HG03135 (cell line): ENCODE measurements around the gene WDR7.

ENCODE experiments used
- ATAC-seq: cut with Tn5 transposase; IDR thresholded peaks from one replicate; pipeline ENCODE4 v1.9.1; 2021; ENCODE audit warnings: mild to moderate bottlenecking, moderate library complexity; ENCODE audit not compliant: unreplicated experiment

WDR7 gene

DNA sequence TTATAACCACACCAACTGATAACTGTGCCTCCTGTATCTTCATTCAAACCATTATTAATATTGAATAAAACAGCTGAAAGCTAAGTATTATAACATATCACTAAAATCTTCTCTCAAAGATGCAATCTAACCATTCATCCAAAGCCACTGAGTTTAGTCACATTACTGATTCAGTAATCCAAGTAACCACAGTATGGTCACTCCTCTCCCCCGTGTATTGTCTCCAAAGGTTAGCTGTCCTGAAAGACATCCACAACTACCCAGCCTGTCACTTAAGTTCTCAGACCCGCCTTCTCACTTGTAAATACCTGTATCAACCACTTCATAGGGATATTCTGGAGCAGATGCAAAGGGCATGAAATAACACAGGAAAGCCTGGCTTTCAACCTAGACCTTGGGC lies 282.3 kb downstream of the WDR7 start:
- ATAC-seq: no peak

DNA sequence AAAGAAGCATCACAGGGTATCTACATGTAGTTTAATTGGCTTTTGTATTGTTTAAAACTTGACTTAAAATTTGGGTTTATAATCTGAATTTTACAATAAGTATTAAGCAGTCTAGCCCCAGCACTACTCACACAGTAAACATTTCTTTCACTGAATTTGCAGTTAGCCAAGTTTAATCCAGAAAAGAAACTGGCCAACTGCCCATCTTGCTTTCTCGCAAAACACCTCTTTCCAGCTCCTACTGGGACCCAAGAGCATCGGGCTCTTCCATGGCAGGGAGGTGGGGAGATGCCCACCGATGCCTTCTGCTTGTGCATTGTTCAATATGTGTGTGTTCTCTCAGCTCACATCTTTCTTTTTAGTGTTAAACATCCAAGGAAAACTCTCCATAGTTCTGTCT lies 283.0 kb downstream of the WDR7 start:
- ATAC-seq: no peak

DNA sequence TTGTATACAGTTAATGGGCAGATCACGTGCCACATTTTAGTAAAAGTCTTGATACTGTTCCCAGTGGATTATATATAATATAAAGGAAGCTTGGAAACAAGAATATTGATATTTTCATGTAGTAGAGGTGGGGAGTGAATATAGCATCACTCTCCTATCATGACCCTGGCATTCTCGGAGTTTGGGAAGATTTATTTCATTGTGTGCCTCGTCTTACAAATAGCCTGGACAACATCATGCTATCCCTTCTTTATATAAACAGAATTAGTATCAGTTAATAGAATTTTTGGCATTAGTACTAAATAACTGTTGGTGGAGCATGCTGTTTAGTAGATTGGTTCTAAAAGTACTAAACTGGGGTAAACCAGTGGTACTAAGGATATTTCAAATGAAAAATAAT lies 283.7 kb downstream of the WDR7 start:
- no peak for ATAC-seq

DNA sequence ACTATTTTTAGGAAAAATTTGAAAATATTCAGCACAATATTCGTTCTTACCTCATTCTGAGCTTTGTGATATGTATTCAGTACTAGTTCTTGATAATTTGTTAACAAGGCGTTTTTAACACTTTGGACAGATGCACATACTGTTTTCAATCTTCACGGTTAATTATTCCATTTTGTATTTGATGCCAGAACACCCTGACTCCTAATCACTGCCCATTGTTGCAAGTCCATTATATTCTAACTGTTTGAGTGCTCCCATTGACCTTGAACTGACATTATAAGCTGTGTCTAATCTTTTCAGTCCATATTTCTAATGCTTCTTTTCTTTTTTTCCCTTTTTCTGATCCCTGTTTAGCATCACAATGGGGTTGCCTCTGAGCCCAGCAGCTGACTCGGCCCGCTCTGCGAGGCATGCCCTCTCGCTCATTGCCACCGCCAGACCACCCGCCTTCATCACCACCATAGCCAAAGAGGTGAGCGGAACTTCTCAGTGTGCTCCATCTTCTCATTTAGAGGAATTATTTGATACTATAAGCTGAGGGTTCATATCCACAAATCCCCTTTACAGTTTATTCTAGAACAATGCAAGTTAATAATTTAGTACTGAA lies 284.4 kb downstream of the WDR7 start:
- ATAC-seq: no peak

DNA sequence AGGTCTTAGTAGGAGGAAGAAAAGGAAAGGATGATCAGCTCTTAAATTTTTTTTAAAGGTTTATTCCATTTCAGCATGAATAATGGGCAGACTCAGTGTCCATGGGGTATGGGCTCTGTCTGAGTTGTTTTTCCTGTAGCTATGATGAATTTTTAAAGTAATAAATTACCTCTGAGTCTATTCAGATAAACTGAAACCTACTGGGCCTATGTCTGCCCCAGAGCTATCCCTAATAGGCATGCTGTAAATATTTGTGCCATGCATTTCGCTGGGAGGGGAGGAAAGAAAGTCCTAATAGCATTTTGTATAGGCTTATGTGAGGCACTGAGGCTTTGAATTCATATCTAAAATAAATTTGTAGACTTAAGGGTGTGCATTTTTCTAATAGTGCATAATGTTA lies 285.3 kb downstream of the WDR7 start:
- no peak for ATAC-seq

DNA sequence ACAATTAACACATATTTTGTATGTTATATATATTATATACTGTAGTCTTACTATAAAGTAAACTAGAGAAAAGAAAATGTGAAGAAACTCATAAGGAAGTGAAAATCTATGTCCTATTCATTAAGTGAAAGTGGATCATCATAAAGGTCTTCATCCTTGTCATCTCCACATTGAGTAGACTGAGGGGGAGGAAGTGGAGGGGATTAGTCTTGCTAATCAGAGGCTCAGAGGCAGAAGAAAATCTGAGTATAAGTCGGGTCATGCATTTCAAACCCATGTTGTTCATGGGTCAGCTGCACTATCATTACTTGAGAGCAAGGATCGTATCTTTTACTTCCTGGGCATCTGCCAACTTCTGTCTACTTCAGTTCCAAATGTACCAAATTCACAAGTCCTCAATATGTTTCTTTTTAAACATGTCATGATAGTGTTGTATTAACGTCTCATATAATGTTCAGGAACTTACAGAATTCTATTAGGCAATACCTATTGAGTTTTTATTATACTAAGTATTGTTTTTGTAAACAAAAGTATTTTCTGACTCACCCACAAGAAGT lies 286.8 kb downstream of the WDR7 start:
- no peak for ATAC-seq

DNA sequence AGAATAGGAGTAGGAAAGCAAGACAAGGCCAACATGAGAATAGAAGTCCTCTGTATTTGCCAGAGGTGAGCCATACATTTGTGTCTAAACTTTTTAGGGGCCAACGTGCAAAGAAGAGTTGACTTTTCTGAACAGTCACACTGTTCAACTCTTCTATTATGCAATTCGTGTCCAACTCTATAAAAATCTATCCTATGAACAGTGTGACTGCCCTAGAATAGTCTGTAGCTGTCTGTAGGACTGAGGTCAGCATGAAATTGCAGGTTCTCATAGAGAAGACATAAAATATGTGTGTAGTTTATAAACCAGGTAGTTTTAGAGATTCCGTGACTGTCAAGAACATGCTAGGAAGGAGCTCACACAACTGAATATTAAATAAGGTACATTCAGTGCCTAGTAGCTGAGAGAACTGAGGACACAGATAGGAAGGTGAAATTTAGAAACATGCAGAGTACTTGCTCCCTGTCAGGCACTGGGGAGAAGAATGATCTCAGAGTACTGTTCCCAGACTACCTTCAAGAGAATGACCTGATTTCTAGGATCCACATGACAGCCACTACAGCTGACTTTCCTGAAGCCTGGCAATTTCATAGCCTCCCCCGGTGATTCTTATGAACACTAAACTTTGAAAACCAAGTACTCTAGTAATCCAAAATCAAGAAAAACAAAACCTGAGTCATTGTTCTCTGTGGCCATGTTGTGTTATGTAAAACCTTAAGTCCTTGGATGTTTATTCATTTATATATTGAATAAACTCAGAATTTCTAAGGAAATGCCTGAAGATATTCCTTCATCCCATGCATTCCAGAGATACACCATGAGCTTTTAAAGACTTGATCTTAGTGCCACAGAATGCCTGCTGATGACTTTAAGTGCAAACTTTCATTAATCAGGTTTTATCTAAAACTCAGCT lies 294.3 kb downstream of the WDR7 start:
- no peak for ATAC-seq

DNA sequence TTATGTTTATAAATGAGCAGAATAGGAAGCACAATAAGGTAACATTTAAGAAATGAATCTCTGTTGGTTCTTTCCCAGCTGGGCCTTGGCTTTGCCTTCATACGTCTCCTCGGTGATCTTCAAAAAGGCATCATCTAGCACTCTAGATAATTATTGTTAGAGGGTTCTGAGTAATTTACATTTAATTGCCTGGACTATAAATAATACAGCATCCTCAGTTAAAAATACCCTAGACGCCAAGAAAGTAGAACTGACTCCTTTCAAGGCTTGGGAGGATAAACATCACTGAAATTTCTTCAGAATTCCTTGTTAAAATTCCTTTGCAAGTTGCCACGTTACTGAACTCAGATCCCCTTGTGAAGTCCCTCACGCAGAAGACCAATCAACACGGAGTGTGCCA lies 296.1 kb downstream of the WDR7 start:
- ATAC-seq: no peak

DNA sequence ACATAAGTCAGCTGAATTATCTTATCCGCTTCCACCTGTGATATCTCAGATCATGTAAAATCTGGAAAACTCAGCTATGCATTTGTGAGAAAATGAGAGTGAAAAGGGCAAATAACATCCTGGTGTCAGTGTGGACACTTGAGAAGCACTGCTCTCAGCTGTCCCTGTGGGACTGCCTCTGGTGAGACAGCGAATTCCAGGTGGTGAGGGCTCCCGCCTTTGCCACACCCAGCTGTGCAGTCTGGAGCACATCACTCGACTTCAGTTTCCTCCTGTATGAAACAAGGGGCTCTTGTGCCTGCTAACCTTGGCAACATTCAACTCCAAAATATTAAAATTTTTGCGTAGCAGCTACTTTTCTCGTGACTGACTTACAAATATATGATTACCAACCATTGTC lies 300.9 kb downstream of the WDR7 start:
- ATAC-seq: no peak

DNA sequence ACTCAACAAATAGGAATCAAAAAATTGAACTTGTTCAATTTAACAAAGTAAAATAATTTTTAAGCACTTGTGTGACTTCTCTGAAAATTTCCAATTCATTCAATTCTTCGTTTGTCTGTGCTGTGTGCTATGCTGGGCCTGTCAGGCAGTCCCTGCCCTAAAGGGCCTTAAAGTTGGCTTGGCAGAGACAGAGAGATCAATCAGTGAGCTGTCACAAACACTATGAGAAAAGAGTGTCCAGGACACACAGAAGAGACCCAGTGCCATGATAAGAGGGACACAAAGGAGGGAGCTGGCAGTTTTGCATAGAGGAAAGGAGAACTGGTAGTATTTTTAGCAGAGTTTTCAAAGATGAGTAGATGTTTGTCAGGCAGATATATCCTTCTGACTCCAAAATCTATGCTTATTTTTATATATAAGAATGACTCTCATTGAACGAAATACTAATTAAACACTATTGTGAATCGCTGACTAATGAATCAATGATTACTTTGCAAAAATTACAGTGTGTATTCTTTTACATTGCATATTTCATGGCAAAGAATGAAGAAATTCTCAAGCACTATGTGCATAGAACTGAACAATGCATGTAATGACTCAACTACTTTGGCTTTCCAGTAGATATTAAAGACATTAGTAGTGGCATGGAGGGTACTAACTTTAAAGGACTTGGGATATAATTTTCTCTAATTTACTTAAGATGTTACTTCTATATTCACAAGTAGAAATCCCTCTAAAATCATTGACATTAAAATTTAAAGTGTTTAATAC lies 302.5 kb downstream of the WDR7 start:
- ATAC-seq: no peak

DNA sequence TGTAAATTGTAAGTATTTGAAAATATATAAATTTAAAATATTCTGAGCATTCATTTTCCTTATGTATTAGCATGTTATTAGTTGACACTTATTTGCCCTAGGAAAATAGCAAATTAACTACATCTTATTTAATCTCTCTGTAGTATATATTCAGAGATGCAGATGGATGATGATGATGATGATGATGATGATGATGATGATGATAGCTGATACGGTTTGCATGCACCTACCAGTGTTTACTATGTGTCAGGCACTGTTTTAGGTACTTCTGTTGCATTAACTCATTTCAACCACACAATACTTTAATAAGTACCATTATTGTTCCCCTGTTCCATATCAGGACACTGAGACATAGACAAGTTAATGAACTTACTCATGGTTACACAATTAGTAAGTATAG lies 304.3 kb downstream of the WDR7 start:
- ATAC-seq: no peak

DNA sequence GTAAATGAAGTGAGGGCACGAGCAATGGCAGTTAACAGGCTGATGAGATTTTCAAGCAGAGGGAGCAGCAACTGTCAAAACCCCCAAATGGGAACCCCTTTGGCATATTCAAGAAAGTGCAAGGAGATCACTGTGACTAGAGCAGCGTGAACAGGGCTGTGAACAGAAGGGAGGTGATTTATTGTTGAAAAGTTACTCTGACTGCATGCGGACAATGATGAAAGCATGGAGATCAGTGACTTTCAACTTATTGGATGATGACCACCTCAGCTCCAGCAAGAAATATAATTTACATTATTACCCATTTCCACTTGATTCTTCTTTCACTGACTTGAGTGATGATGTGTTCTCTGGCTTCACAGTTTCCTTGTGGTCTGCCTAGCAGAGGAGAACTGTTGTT lies 308.0 kb downstream of the WDR7 start:
- ATAC-seq: no peak

DNA sequence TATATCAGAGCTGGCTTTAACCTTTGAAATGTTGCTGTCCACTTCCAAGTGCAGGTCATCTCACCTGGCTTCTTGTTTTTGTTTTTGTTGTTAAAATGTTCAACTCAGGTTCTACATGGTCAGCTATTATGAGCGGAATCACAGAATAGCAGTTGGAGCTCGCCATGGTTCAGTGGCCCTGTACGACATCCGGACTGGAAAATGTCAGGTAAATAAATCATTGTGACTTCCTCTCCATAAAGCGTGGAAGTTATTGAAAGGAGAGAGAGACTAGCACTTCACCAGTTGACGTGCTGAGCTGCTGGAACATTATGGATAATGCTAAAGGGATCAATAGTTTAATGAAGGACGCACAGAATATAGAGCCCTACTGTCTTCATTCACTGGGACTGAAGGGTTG lies 311.2 kb downstream of the WDR7 start:
- ATAC-seq: no peak

DNA sequence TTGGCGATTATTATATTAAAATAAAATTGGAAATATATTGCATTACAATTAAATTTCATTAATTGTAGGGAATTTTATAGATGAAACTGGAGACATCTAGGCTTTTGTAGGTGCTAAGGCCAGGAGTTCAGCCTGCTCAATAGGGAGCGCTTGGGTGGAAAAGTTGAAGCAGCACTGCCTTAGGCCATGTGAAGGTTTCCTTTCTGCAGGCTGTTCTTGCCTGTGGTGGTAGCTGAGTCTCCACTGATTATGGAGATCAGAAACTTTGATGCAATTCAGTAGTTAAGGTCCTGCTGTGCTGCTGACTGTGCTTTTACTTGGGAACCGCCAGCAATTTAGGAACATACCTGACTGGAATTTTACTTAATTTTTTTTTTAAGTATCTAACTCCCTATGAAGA lies 315.9 kb downstream of the WDR7 start:
- ATAC-seq: no peak

DNA sequence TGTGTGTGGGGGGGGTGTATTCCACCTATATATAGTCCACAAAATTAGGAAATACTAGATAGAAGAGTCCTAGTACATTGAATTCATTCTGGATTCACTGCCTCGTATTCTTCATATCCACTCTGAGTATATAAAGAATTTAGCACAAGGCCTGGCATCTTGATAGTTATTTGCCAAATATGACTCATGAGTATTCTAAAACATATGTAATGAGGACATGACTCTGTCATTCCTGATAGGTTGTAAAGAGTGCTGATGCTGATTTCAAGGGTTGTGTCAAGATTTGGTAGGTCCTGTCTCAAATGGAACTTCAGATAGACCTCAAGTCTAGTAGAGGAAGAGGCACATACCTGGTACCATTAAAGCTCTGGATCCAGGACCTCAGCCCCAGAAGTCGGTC lies 322.3 kb downstream of the WDR7 start:
- no peak for ATAC-seq

DNA sequence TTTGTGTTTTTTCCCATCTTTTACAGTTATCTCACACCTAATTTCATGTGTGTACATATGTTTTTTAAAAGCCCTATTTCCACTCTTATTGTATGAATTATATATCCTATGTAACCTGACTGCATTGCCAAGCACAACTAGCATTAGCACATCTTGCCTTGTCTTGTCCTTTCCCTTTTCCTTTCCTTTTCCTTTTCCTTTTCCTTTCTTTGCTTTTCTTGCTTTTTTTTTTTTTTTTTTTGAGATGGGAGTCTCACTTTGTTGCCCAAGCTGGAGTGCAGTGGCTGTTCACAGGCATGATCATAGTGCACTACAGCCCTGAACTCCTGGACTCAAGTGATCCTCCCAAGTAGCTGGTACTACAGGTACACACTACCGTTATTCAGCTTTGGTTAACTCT lies 323.0 kb downstream of the WDR7 start:
- ATAC-seq: no peak

DNA sequence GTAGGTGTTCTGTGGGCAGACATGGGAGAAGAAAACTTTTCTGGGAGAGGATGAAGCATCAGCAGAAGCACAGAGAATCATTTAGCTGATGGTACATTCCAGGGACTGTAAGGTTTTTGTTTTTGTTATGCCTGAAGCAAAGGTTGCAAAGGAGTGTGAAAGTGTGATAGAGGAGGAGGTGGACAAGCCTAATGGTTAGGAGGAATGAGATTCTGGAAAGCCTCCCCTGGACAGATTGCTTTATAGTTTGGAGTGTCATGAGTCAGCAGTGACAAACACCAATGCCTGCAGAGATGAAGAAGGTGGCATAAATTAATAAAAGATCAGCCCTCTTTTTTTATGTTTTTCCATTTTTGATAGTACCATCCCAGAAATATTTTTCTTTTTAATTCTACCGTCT lies 324.1 kb downstream of the WDR7 start:
- ATAC-seq: no peak

DNA sequence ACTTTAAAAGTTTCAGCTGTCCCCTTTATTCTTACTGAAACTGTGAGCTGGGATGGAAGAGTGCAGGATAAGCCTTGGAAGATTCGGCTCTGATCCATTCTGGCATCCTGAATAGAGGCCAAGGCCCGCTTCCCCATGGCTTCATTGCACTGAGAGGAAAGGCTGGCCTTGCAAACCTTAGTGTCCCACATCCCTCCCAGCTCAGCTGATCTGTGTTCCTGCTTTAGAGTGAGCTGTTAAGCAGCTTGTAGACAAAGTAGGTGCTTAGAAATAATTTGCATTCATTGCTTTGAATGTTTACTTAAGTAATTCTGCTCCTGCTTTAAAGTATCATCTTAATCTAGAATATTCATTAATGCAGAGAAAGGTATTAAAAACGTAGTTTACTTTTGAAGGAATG lies 326.1 kb downstream of the WDR7 start:
- no peak for ATAC-seq

DNA sequence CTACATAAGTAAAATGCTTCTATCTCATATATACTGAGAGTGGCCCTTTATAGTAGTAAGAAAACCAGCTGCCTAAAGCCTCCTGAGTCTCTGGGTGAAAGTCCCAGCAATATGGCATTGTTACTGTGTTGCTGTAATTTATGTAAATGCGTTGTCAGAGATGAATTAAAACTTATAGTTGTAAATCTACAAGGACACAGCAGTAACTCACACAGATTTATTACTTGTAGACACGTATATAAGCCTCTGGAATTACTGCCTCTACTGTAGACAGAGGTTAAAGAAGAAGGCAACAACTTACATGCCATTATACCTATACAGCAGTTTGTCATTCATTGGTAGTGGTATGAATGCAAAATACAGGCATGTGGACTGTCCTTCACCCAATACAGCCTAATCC lies 326.6 kb downstream of the WDR7 start:
- no peak for ATAC-seq

DNA sequence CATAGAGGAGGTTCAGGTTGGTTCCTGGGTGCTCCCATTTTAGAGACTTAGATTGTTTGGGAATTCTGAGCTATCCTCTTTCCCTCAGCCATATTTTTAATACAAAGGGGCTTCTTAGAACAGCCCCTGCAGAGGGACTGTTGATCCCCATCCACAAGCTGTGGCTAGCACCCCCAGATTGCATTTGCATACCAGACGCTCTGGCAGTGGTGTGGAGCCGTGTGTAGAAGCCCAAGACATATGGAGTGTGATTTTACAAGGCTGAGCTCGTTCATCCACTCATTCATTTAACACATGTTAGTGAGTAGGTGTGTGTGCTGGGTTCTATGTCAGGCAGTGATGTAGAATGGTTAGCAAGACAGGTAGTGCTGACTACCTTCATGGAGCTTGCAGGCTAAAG lies 329.0 kb downstream of the WDR7 start:
- no peak for ATAC-seq

DNA sequence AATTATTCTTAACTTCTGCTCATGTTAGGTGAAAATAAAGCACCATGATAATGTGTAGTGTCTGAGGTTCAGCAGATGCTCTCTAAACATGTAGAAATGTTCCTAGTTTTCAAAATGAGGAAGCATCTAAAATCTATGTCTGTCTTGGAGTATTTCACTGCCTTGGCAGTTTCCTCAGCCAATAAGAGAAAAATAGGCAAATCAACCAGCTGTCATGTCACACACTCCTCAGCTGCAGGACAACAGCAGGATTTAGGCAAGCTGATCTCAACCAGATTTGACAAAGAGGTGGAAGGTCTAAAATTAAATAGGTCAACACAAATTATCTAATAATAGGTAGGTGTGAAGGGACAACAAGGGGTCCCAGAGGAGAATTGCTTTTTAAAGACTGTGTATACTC lies 331.6 kb downstream of the WDR7 start:
- no peak for ATAC-seq
